ENCODE results near the gene ACP3. TPM values are rescaled to one million over a fixed set of nuclear protein-coding genes. Genes with fewer than 3 reads are reported as not detected.

ACP3 gene
- total RNA-seq, 1 experiment from 2014 or later, result 0.71 TPM

DNA sequence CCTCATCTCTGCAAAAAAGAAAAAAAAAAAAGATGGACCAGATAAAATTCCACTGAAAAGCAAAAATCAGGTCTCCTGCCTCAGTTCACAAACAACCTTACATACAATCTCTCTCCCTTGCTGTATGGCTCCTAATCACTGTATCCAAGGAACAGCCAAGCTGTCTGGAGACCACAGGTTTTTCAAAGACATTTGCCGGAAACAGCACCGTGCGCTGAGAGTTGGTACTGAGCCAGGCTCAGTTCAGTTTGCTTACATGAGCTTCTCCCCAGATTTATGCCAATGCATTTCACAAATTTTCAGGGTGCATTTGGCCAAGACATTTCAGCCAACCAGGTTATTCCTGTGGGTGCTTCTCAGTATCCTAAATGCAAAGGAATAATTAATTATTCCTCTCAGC is 4.1 kb downstream of the ACP3 start:
- H3K36me3 ChIP-seq (ENCODE audit: insufficient read depth, low read length), result no peaks in the 10 kb centered on the region
- no peaks in the 10 kb centered on the region for H3K9me2 ChIP-seq (replicated peaks; ENCODE audit: insufficient read depth, low read length)
- no peak for DNase-seq
- H3K4me1 ChIP-seq (ENCODE audit: low read length), result peaks cover 26% of the 10 kb centered on the region
- no peak overlapping the region for H3K27ac ChIP-seq (ENCODE audit: low read length)
- no peak overlapping the region for H3K4me3 ChIP-seq (ENCODE audit: low read length)
- H3K9me3 ChIP-seq (ENCODE audit: low read length), result no peaks in the 10 kb centered on the region
- no peaks in the 10 kb centered on the region for H4K20me1 ChIP-seq (ENCODE audit: insufficient read depth, low read depth, low read length)
- no peak overlapping the region for H3K9ac ChIP-seq (ENCODE audit: low read length)
- H3K79me2 ChIP-seq (ENCODE audit: low read length), result no peaks in the 10 kb centered on the region
- H2AFZ ChIP-seq (ENCODE audit: low read length), result no peak overlapping the region
- no peaks in the 10 kb centered on the region for H3K27me3 ChIP-seq (ENCODE audit: low read length)
- H3K4me2 ChIP-seq (ENCODE audit: low read depth, low read length, poor library complexity, severe bottlenecking), result no peak overlapping the region

DNA sequence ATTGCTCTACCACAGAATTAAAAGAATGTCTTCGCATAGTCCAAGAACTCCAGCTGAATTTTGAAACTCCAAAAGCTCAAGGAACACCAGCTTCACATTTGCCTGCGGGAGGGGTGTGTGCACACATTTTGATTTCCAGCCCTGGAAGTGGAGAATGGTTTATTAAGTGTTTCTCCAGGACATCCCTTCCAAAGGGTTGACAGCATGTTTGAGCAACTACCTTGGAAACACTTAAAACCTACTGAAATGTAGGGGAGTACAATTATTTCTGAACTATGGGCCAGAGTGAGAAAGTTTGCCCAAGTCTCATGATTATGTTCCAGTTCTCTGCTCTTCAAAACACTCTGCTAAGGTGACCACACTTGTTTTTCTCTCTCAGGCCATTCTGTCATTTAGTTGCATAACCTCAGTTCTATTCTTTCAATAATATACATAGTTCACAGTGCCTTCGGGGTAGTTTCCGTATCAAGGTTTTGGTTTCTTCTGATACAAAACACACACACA is 7.9 kb downstream of the ACP3 start:
- no peak overlapping the region for H3K4me2 ChIP-seq (ENCODE audit: low read depth, low read length, poor library complexity, severe bottlenecking)
- no peaks in the 10 kb centered on the region for H3K27me3 ChIP-seq (ENCODE audit: low read length)
- no peak overlapping the region for H2AFZ ChIP-seq (ENCODE audit: low read length)
- H3K9ac ChIP-seq (ENCODE audit: low read length), result no peak overlapping the region
- no peaks in the 10 kb centered on the region for H3K9me2 ChIP-seq (replicated peaks; ENCODE audit: insufficient read depth, low read length)
- peaks cover 20% of the 10 kb centered on the region for H3K4me1 ChIP-seq (ENCODE audit: low read length)
- H3K27ac ChIP-seq (ENCODE audit: low read length), result no peak overlapping the region
- H3K36me3 ChIP-seq (ENCODE audit: insufficient read depth, low read length), result no peaks in the 10 kb centered on the region
- H3K4me3 ChIP-seq (ENCODE audit: low read length), result no peak overlapping the region
- H4K20me1 ChIP-seq (ENCODE audit: insufficient read depth, low read depth, low read length), result no peaks in the 10 kb centered on the region
- no peaks in the 10 kb centered on the region for H3K9me3 ChIP-seq (ENCODE audit: low read length)
- no peak for DNase-seq
- no peaks in the 10 kb centered on the region for H3K79me2 ChIP-seq (ENCODE audit: low read length)

DNA sequence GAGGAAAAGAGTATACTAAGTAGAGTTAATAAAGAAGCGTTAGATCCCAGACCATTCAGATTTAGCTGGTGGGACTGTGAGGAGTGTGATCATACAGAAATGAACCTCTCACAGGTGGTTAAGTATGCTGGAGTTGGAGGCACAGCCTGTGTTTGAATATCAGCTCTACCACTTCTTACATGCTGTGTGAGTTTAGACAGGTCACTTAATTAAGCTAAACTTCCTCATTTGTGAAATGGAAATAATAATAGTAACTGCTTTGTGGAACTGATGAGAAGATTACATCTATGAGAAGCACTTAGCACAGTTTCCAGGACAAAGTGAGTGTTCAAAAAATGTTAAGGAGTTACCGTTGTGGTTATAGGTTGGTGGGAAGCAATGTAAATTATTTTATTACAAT is 8.4 kb downstream of the ACP3 start:
- Histone ChIP-seq H2AFZ (ENCODE audit: low read length) (no peak overlapping the region), H3K4me2 (ENCODE audit: low read depth, low read length, poor library complexity, severe bottlenecking) (no peak overlapping the region), H3K4me1 (ENCODE audit: low read length) (peaks cover 20% of the 10 kb centered on the region), H3K79me2 (ENCODE audit: low read length) (no peaks in the 10 kb centered on the region), H3K27ac (ENCODE audit: low read length) (no peak overlapping the region), H3K9ac (ENCODE audit: low read length) (no peak overlapping the region), H4K20me1 (ENCODE audit: insufficient read depth, low read depth, low read length) (no peaks in the 10 kb centered on the region), H3K9me2 (replicated peaks; ENCODE audit: insufficient read depth, low read length) (no peaks in the 10 kb centered on the region), H3K9me3 (ENCODE audit: low read length) (no peaks in the 10 kb centered on the region), H3K27me3 (ENCODE audit: low read length) (no peaks in the 10 kb centered on the region), H3K4me3 (ENCODE audit: low read length) (no peak overlapping the region), H3K36me3 (ENCODE audit: insufficient read depth, low read length) (no peaks in the 10 kb centered on the region)
- DNase-seq, result no peak

DNA sequence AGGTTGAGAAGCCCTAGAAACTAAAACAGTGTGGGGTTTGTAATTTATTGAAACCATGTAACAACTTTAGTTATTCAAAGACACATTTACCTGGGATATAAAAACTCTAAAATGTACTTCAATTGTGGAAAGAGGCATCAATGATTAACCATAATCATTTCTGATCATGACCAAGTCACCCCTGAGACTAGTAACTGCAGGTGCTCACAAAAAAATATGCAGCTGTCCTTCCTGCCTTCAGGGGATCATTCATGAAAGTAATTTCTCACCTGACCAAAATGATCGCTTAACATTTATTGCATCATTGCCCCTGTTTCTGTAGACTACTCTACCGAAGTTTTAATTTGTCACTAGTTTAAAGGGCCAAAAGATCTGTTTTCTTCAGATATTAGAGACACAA is 9.0 kb downstream of the ACP3 start:
- no peak for DNase-seq
- Histone ChIP-seq H4K20me1 (ENCODE audit: insufficient read depth, low read depth, low read length) (no peaks in the 10 kb centered on the region), H3K9me2 (replicated peaks; ENCODE audit: insufficient read depth, low read length) (no peaks in the 10 kb centered on the region), H3K27ac (ENCODE audit: low read length) (no peak overlapping the region), H3K9me3 (ENCODE audit: low read length) (no peaks in the 10 kb centered on the region), H3K9ac (ENCODE audit: low read length) (no peak overlapping the region), H3K79me2 (ENCODE audit: low read length) (no peaks in the 10 kb centered on the region), H3K4me2 (ENCODE audit: low read depth, low read length, poor library complexity, severe bottlenecking) (no peak overlapping the region), H2AFZ (ENCODE audit: low read length) (no peak overlapping the region), H3K4me1 (ENCODE audit: low read length) (peaks cover 20% of the 10 kb centered on the region), H3K4me3 (ENCODE audit: low read length) (no peak overlapping the region), H3K36me3 (ENCODE audit: insufficient read depth, low read length) (no peaks in the 10 kb centered on the region), H3K27me3 (ENCODE audit: low read length) (no peaks in the 10 kb centered on the region)

DNA sequence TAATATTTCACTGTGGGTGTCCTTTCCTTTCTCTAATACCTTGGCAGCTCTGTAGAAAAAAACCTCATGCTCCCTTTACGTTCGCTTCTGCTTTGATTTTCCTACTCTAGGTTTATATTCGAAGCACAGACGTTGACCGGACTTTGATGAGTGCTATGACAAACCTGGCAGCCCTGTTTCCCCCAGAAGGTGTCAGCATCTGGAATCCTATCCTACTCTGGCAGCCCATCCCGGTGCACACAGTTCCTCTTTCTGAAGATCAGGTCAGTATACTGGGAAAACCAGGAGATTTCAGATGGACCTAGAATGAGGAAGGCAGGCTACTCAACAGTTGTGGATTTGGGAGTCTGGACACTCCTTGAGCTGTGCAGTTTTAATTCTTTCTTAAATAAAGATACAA is 14.9 kb downstream of the ACP3 start:
- Histone ChIP-seq H3K9ac (ENCODE audit: low read length) (no peak overlapping the region), H3K9me2 (replicated peaks; ENCODE audit: insufficient read depth, low read length) (no peaks in the 10 kb centered on the region), H3K27me3 (ENCODE audit: low read length) (no peaks in the 10 kb centered on the region), H3K4me2 (ENCODE audit: low read depth, low read length, poor library complexity, severe bottlenecking) (no peak overlapping the region), H3K79me2 (ENCODE audit: low read length) (no peaks in the 10 kb centered on the region), H2AFZ (ENCODE audit: low read length) (no peak overlapping the region), H3K27ac (ENCODE audit: low read length) (no peak overlapping the region), H3K4me1 (ENCODE audit: low read length) (no peaks in the 10 kb centered on the region), H3K4me3 (ENCODE audit: low read length) (no peak overlapping the region), H3K36me3 (ENCODE audit: insufficient read depth, low read length) (no peaks in the 10 kb centered on the region), H4K20me1 (ENCODE audit: insufficient read depth, low read depth, low read length) (no peaks in the 10 kb centered on the region), H3K9me3 (ENCODE audit: low read length) (no peaks in the 10 kb centered on the region)
- DNase-seq, result no peak

DNA sequence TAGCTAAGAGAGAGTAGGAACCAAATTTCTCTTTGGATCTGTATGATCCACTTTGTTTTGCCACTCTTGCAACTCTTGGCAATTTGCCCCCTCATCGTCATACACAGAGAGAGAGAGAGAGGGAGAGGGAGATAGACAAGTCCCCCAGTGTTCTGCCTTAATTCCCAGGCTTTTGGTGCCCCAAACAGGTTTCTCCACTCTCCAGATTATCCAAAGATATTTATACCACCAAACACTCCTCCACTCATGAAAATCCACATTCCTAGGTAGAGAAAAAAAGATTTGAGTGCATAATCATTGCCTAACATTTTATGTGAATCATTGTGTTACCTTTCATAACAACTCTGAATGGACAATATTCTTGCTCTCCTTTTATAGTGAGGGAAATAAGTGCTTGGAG is 15.3 kb downstream of the ACP3 start:
- DNase-seq, result no peak
- H3K4me2 ChIP-seq (ENCODE audit: low read depth, low read length, poor library complexity, severe bottlenecking), result no peak overlapping the region
- no peaks in the 10 kb centered on the region for H3K27me3 ChIP-seq (ENCODE audit: low read length)
- no peak overlapping the region for H2AFZ ChIP-seq (ENCODE audit: low read length)
- no peaks in the 10 kb centered on the region for H4K20me1 ChIP-seq (ENCODE audit: insufficient read depth, low read depth, low read length)
- H3K4me3 ChIP-seq (ENCODE audit: low read length), result no peak overlapping the region
- H3K27ac ChIP-seq (ENCODE audit: low read length), result no peak overlapping the region
- no peaks in the 10 kb centered on the region for H3K79me2 ChIP-seq (ENCODE audit: low read length)
- no peak overlapping the region for H3K9ac ChIP-seq (ENCODE audit: low read length)
- H3K4me1 ChIP-seq (ENCODE audit: low read length), result no peaks in the 10 kb centered on the region
- no peaks in the 10 kb centered on the region for H3K9me2 ChIP-seq (replicated peaks; ENCODE audit: insufficient read depth, low read length)
- no peaks in the 10 kb centered on the region for H3K36me3 ChIP-seq (ENCODE audit: insufficient read depth, low read length)
- no peaks in the 10 kb centered on the region for H3K9me3 ChIP-seq (ENCODE audit: low read length)

DNA sequence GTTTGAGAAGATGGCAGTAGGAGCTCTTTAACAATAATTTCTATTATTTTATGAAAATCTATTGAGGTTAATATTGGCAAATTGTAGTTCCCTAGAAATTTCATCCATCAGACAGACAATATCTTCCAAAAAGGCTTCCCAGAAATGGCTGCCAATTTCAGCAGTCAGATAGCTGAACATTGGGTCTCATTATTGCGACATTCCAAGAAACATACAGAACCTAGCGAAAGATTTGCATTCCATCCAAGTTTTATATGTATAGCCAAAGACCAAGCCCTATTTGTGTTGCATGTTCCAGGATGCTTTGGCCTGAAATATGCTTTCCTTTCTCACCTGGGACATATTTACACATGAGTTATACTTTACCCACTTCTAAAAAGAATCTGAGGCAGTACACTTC is 24.5 kb downstream of the ACP3 start:
- Histone ChIP-seq H3K4me2 (ENCODE audit: low read depth, low read length, poor library complexity, severe bottlenecking) (no peak overlapping the region), H3K4me1 (ENCODE audit: low read length) (no peaks in the 10 kb centered on the region), H4K20me1 (ENCODE audit: insufficient read depth, low read depth, low read length) (no peaks in the 10 kb centered on the region), H3K36me3 (ENCODE audit: insufficient read depth, low read length) (no peaks in the 10 kb centered on the region), H3K79me2 (ENCODE audit: low read length) (no peaks in the 10 kb centered on the region), H2AFZ (ENCODE audit: low read length) (no peak overlapping the region), H3K27me3 (ENCODE audit: low read length) (no peaks in the 10 kb centered on the region), H3K27ac (ENCODE audit: low read length) (no peak overlapping the region), H3K9me3 (ENCODE audit: low read length) (no peaks in the 10 kb centered on the region), H3K9me2 (replicated peaks; ENCODE audit: insufficient read depth, low read length) (no peaks in the 10 kb centered on the region), H3K9ac (ENCODE audit: low read length) (no peak overlapping the region), H3K4me3 (ENCODE audit: low read length) (no peak overlapping the region)
- DNase-seq, result no peak

DNA sequence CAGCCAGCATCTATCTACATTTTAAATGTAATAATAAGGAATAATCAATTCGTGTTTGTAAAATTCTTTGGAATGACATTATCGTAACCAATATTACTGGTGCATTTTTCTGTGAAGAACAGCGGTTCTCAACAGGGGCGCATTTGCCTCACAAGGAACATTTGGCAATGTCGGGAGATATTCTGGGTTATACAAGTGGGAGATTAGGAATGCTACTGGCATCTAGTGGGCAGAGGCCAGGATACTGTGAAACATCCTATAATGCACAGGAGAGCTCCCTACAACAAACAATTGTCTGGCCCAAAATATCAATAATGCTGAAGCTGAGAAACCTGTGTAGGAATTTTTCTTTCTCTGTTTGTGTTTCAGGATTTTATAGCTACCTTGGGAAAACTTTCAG is 25.0 kb downstream of the ACP3 start:
- Histone ChIP-seq H3K9me3 (ENCODE audit: low read length) (no peaks in the 10 kb centered on the region), H3K27ac (ENCODE audit: low read length) (no peak overlapping the region), H3K9me2 (replicated peaks; ENCODE audit: insufficient read depth, low read length) (no peaks in the 10 kb centered on the region), H3K9ac (ENCODE audit: low read length) (no peak overlapping the region), H3K4me2 (ENCODE audit: low read depth, low read length, poor library complexity, severe bottlenecking) (no peak overlapping the region), H2AFZ (ENCODE audit: low read length) (no peak overlapping the region), H3K4me1 (ENCODE audit: low read length) (no peaks in the 10 kb centered on the region), H3K36me3 (ENCODE audit: insufficient read depth, low read length) (no peaks in the 10 kb centered on the region), H3K79me2 (ENCODE audit: low read length) (no peaks in the 10 kb centered on the region), H3K27me3 (ENCODE audit: low read length) (no peaks in the 10 kb centered on the region), H3K4me3 (ENCODE audit: low read length) (no peak overlapping the region), H4K20me1 (ENCODE audit: insufficient read depth, low read depth, low read length) (no peaks in the 10 kb centered on the region)
- DNase-seq, result no peak

DNA sequence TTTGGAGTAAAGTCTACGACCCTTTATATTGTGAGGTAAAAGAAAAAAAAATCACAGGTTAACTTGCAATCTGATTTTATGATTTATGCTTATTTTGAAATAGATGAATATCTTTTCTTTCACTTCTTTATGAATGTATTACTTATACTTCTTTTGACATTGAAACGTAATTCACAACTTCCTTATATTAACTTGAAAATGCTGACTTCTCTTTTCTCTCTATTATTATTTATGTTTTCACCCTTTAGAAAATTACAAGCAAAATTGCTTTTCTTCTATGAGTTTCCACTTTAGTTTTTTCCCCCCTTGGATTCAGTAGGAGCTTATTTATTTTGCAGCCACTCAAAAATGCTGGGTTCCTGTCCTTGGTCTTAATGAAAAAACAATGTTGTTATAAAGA is 25.4 kb downstream of the ACP3 start:
- Histone ChIP-seq H3K4me1 (ENCODE audit: low read length) (no peaks in the 10 kb centered on the region), H2AFZ (ENCODE audit: low read length) (no peak overlapping the region), H3K4me2 (ENCODE audit: low read depth, low read length, poor library complexity, severe bottlenecking) (no peak overlapping the region)

More for the DNA sequence above, 25.4 kb downstream of the ACP3 start:
- Histone ChIP-seq H3K9ac (ENCODE audit: low read length) (no peak overlapping the region), H3K9me3 (ENCODE audit: low read length) (no peaks in the 10 kb centered on the region), H3K9me2 (replicated peaks; ENCODE audit: insufficient read depth, low read length) (no peaks in the 10 kb centered on the region), H3K27me3 (ENCODE audit: low read length) (no peaks in the 10 kb centered on the region), H3K36me3 (ENCODE audit: insufficient read depth, low read length) (no peaks in the 10 kb centered on the region), H4K20me1 (ENCODE audit: insufficient read depth, low read depth, low read length) (no peaks in the 10 kb centered on the region), H3K4me3 (ENCODE audit: low read length) (no peak overlapping the region), H3K27ac (ENCODE audit: low read length) (no peak overlapping the region), H3K79me2 (ENCODE audit: low read length) (no peaks in the 10 kb centered on the region)
- no peak for DNase-seq

All from Karpas-422 (cell line).